Measurements from ENCODE around the gene GSE1. TPM values are rescaled to one million over a fixed set of nuclear protein-coding genes. Genes with fewer than 3 reads are reported as not detected.
A peak's percentile ranks its signal among the peaks of the same experiment; 100 is the strongest.

GSE1 gene
- total RNA-seq, 1 donor from 2014 or later, result 31.1 TPM

DNA sequence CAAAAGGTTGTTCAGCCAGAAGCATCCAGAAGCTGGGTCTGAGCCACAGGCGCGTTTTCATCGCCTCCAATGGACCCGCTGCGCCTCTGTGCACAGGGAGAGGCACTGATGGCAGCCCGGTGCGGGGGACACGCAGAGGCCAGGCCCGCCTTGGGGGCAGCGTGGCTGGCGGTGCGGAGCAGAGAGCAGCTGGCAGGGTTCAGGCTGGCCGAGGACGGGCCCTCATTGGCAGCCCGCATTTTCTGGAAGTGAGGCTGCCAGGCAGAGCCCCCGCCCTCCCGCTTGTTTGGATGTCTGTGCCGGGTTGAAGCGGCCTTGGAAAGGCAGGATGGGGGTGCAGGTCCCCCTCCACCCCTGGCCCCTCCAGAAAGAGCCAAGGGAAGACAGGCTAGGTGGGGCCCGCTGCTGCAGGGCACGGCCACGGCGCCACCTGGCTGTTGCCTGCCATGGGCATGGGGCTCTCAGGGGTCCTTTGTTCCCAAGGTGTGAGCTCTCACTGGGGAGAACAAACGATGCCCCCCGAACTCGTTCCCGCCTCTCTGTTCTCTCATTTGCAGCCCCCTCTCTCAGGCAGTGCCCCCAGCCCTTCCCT lies 18.8 kb downstream of the GSE1 start:
- DNase-seq (ENCODE audit: low spot score), result no peak

GRCh38 chr16:85632709-85633437 lies 19.8 kb downstream of the GSE1 start:
- no peak for DNase-seq (ENCODE audit: low spot score)

GRCh38 chr16:85633438-85633743 lies 20.3 kb downstream of the GSE1 start:
- no peak for DNase-seq (ENCODE audit: low spot score)

DNA sequence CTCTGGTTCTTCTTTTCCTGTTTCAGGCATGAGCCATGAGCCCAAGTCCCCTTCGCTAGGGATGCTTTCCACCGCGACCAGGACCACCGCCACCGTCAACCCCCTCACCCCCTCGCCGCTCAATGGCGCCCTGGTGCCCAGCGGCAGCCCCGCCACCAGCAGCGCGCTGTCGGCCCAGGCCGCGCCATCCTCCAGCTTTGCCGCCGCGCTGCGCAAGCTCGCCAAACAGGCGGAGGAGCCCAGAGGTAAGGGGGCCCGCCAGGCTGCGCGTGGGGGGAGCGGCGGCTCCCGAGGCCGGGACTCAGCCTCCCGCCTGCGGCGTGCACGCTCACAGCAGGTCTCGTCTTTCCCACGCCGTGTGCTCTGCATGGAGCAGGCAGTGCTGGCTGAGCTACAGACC lies 20.8 kb downstream of the GSE1 start:
- DNase-seq (ENCODE audit: low spot score), result no peak

GRCh38 chr16:85634747-85635544 lies 21.8 kb downstream of the GSE1 start:
- DNase-seq (ENCODE audit: low spot score), result no peak

GRCh38 chr16:85635545-85636140 lies 22.5 kb downstream of the GSE1 start:
- no peak for DNase-seq (ENCODE audit: low spot score)

- DNase-seq (ENCODE audit: low spot score), result no peak
Measured at GRCh38 chr16:85636234-85636812, 23.2 kb downstream of the GSE1 start.

GRCh38 chr16:85637061-85637807 lies 24.1 kb downstream of the GSE1 start:
- no peak for DNase-seq (ENCODE audit: low spot score)

GRCh38 chr16:85637808-85638647 lies 24.9 kb downstream of the GSE1 start:
- no peak for DNase-seq (ENCODE audit: low spot score)

DNA sequence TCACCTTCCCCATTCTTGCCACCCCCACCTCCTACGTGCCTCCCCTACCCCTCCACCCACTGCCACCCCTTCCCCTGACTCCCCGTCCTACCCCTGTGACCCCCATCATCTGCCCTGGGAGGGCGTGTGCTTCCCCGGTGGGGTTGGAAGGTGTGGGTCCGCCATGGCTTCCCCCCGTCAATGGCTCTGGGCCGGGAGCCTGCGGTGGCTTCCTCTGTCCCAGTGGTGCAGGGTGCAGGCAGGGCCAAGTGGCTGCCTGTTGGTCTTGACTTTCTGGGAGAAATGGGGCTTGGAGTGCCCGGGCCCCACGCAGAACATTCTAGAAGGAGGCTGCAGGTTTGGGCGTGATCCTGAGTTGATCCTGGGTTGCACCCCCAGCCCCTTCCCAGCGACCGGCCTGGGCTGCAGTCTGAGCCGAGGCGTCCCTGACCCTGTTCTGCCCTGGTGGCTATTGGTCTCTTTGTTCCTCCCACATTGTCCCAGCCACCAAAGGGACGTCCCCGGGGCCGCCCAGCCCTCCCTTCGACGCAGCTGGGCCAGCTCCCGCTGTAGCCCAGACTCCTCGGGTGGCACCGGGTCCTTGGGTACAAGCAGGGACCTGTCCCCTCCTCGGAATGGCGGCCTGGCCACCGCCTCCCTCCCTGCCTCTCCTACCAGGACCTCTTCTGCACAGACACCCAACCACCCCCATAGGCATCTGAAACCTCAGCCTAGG lies 25.7 kb downstream of the GSE1 start:
- no peak for DNase-seq (ENCODE audit: low spot score)

- no peak for DNase-seq (ENCODE audit: low spot score)
Measured at GRCh38 chr16:85639529-85640253, 26.6 kb downstream of the GSE1 start.

GRCh38 chr16:85640254-85640558 lies 27.1 kb downstream of the GSE1 start:
- DNase-seq (ENCODE audit: low spot score), result no peak

GRCh38 chr16:85640585-85640984 lies 27.5 kb downstream of the GSE1 start:
- DNase-seq (ENCODE audit: low spot score), result no peak

DNA sequence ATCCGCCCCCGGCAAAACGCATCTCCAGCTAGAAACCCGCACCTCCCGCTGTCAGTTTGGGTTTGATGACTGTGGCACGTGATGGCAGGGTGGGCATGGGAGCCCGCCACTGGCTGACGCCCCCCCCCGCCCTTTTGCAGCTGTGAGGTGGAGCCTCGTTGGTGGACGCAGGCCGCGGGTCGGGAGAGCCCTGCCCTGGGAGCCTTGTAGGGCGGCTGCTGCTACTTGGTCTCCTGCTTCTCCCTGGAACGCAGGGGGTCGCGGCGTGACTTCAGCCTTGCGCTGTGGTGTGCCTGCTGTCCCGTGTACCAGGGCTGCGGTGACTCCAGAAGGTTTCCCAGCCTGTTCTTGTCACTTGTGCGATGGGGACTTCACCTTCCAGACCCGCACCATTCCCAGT lies 28.2 kb downstream of the GSE1 start:
- no peak for DNase-seq (ENCODE audit: low spot score)

- DNase-seq (ENCODE audit: low spot score), result no peak
Measured at GRCh38 chr16:85641776-85642176, 28.7 kb downstream of the GSE1 start.

- DNase-seq (ENCODE audit: low spot score), result no peak
Measured at GRCh38 chr16:85642762-85643358, 29.7 kb downstream of the GSE1 start.

DNA sequence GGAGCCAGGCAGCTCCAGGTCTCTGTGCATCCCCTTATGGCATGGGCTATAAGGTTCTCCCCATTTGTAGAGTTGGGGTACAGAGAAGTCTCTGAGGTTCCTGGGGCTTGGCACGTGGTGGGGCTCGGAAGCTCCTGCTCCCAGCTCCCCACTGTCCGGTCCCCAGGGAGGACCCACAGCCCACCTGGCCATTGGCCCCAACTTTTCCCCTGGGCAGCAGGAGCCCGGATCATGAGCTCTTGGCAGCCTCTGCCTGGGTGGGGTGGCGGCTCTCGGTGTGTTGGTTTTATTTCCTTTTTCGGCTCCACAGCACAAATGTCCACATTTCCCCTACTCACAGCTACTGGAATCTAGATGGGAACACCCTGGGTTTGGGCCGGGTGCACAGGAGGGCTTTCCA lies 30.5 kb downstream of the GSE1 start:
- peak; percentile 15 for DNase-seq (ENCODE audit: low spot score)

- DNase-seq (ENCODE audit: low spot score), result no peak
Measured at GRCh38 chr16:85644093-85644712, 31.1 kb downstream of the GSE1 start.

Data from umbilical cord (tissue), 2 donors.